T follicular helper cell (primary cell): ENCODE measurements around the gene PRB3.
A peak's percentile ranks its signal among the peaks of the same experiment; 100 is the strongest.

Experiments used
- DNase-seq: peaks from one replicate; pipeline ENCODE4 v3.0.0-alpha.2; 2020; ENCODE audit warnings: low read depth
- total RNA-seq, 2 experiments: gene quantifications; one replicate each; lab custom pipeline; 2026; lab: John Stamatoyannopoulos, UW

The PRB3 gene
- 0 reads per million in 2 experiments for total RNA-seq

DNA sequence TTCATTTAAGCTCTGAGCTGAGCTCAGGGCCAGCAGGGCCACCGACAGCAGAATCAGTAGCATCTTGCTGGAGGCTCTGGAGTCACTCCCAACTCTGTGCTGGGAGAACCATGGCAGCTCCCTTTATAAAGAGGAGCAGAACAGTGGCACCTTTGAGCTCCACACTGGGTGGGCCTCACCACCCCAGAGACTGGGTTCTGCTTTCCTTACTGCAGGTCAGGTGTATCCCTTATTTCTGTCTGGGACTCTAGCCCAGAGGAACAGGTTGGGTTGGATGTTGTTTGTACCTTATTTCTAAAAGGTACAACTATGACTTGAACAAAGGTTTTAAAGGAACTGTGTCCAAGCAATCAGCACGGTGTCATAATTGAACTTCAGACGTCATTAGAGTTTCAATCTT is at the start of gene PRB3:
Gene PRB3, minus strand, starts transcription at position 101 of the 400 bp plus-strand sequence. Its CDS starts 38 bp downstream, at position 63.
- DNase-seq, result no peak

DNA sequence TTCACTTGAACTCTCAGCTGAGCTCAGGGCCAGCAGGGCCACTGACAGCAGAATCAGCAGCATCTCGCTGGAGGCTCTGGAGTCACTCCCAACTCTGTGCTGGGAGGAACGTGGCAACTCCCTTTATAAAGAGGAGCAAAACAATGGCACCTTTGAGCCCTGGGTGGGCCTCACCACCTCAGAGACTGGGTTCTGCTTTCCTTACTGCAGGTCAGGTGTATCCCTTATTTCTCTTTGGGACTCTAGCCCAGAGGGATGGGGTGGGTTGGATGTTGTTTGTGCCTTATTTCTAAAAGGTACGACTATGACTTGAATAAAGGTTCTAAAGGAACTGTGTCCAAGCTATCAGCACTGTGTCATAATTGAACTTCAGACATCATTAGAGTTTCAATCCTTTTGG is 40.8 kb upstream of the PRB3 start, which contains the start of gene PRB4:
Gene PRB4, minus strand, starts transcription at position 101 of the 400 bp plus-strand sequence. Its CDS starts 38 bp downstream, at position 63.
- no peak for DNase-seq

DNA sequence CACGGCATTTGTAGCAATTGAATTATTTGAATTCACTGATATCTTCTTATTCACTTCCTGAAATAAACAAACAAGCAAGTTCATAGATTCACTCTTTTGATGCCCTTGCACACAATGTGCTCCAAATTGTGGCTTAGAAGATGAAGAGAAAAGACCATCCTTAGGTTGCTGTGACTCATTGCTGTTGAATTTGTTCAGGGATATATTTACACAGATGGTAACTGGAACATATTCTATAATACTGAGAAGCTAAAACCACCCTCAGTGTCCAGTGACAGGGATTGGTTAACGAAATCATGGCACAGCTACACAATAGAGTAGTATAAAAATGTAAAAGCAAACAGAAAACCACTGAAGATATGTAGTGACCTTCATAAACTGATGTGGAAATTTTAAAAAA is 37.6 kb upstream of the PRB3 start:
- DNase-seq, result no peak

DNA sequence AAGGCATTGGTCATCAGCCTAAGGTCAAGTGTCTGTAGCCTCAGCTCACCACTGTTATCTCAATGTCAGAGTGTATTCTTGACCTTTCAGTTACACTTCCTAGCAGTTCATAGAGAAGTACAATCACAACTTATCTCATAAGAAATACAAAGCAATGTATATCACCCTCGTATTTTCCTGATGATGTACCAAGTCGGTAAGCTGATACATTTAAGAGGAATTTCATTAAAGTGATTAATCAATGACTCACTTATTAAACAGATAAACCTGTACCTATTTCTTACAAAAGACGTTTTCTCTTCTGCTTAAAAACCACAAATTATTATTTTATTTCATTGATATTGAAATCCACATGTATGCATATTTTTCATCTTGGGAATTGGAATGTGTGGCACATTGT is 3.9 kb upstream of the PRB3 start:
- no peak for DNase-seq

DNA sequence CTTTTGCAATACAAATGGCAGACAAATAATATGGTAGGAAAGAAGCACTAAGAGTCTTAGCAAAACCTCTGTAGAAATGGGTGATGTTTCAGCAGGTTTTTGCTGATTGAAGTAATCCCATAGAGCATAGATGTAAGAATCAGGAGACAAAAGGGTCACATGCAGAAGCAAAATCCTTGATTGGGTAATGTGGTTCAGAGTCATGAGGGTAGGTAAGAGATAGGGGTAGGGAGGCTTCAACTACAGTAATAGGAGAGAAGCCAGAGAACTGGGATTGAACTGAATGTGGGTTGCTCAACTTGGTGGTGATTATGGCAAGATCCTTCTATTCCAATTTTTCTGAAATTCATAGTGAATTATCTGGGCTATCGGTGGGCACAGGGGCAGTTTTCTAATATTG is 5.0 kb downstream of the PRB3 start:
- DNase-seq, result no peak

DNA sequence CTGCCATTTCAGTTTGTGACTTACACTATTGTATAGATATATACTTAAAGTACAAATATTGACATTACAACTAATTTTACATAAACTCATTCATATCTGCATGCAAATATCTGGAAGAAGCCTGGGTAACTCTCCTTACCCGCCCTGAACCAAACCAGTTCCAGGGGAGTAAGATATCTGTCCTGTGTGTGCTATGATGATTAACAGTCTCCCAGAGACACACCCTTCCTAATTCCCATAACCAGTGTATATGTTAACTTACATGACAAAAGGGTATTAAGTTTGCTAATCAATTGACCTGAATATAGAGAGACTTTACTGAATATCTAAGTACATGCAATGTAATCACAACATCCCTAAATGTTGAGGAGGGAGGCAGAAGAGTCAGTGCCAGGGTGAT is 23.0 kb downstream of the PRB3 start:
- DNase-seq, result no peak

DNA sequence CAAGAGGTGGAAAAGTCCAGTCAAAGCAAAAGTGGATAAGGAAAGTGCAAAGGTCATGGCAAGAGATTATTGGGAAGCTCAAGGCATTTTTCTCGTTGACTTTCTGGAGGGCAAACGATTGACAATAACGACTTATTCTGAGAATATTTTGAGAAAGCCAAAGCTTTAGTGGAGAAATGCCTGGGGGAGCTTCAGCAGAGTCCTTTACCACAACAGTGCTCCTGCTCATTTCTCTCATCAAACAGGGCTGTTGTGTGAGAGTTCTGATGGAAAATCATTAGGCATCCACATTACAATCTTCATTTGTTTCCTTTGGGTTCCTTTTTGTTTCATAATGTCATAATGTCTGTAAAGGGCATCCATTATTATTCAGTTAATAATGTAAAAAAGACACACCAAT is 26.9 kb downstream of the PRB3 start:
- no peak for DNase-seq

DNA sequence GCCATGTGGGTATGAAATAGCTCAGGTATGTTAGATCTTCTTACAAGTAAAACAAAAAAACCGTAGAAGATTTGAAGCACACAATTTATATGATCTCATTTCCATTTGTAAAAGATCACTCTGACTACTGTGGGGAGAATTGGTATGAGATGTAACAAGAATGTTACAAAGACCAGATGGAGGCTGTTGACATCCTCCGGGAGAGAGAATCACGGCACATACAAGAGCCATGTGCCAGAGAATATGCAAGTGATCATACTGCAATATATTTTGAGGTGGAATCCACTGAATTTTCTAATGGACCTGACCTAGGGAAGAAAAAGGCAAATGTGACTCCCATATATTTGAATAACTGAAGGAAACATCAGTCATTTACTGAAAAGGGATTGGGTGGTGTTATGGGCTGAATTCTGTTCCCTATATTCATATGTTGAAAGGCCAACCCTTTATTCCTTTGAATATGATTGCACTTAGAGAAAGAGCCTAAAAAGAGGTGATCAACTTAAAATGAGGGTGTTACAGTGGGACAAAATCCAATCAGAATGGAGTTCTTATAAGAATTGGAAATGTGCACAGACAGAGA is 29.1 kb downstream of the PRB3 start:
- no peak for DNase-seq

DNA sequence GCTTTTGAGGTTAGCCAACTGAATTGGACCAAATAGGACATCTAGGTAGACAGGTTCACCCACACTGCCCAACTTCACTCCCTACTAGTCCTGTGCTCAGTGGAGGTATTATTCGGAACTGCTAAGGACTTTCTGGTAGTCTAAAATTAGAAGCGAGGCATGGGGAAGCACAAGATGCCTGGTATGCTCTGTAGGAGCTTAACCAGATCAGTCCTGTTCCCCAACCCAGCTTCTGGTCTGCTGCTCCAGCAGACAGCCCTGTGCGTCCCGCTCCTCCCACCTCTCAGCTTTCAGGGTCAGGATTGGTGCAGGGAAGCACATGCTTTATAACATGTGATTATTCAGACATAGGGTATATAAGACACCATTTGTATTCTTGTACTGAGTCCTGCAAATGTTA is 31.2 kb downstream of the PRB3 start:
- DNase-seq, result no peak

DNA sequence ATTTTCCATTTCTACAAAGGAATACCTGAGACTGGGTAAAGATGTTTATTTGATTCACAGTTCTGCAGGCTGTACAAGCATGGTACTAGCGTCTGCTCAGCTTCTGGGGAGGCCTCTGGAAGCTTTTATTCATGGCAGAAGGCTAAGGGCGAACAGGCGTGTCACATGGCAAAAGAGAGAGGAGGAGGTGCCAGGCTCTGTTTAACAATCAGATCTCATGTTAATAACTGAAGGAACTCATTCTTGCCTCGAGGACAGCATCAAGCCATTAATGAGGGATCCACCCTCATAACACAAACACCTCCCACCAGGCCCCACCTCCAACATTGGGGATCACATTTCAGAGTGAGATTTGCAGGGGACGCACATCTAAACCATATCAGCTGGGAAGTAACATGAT is 36.0 kb downstream of the PRB3 start:
- DNase-seq, result no peak

DNA sequence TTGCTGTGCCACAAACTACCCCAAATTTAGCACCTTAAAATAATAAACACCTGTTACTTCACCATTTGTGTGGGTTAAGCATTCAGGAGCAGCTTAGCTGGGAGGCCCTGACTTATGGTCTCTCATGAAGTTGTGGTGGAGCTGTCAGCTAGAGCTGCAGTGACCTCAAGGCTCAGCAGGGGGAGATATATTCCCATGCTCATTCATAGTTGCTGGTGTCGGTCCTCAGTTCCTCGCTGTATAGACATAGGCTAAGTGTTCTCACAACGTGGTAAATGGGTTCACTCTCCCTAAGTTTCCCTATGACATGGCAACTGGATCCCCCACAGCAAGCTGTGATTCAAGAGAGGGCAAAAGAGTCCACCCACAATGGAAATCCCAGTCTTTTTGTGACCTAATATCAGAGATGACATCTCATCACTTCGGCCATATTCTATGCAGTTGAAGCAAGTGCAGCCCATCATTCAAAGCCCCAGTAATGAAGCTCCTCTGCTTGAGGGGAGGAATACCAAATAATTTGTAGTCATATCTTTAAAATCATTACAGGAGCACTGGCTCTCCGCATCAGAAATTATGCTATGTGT is 41.1 kb downstream of the PRB3 start:
- DNase-seq, result peak; percentile 19

DNA sequence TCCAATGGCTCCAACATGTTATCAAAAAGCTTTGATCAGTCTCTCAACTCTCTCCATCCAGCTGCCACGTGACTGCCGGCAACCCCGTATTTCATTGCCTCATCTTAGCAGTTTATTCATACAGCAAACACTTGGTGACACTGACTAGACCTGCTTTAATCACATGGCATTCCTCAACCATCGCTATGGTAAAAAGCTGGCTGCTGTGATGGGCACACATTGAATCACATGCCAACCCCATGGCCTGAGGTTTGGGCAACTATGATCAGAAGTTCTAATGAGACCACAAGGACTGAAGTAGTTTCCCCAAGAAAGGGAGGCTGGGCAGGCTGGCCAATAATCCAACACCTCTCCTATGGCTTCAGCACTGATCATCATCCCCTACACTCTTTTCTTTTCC is 42.1 kb downstream of the PRB3 start:
- DNase-seq, result no peak
